ENCODE results near the gene TNNI3. TPM values are rescaled to one million over a fixed set of nuclear protein-coding genes. Genes with fewer than 3 reads are reported as not detected.

The TNNI3 gene
- total and polyA plus RNA-seq, 9 of the 15 experiments (the other 6 are each of a cell fraction or from before 2014, with no cell fraction given) = 4.7 to 158 (median 42.0) TPM

- peak; percentile 11 for TF ChIP-seq CCNT2 (IDR thresholded peaks at IDR 0.05; ENCODE audit: borderline replicate concordance, extremely low read depth, insufficient read length, low read depth, low read length)
- peak; percentile 72; the same call in 1 of the 2 replicates for TF ChIP-seq ARID4B (CRISPR knock-in tag; IDR thresholded peaks at IDR 0.05)
- TF ChIP-seq ZZZ3 (IDR thresholded peaks at IDR 0.05) = no peak
- no peak for TF ChIP-seq ZNF134 (CRISPR knock-in tag; conservative IDR thresholded peaks at IDR 0.05)
- no peak for TF ChIP-seq ZNF282 (CRISPR knock-in tag; IDR thresholded peaks at IDR 0.05)
- no peak for TF ChIP-seq RBM14 (IDR thresholded peaks at IDR 0.05; ENCODE audit: borderline replicate concordance, insufficient read depth, low read depth, low read length)
- peak; percentile 3 for TF ChIP-seq RBBP5 (IDR thresholded peaks at IDR 0.05; ENCODE audit: borderline replicate concordance, insufficient read depth, low read length, poor library complexity, severe bottlenecking)
- no peak for TF ChIP-seq XRCC5 (IDR thresholded peaks at IDR 0.05; ENCODE audit: low read depth, low read length)
- no peak for TF ChIP-seq E2F4 (CRISPR knock-in tag; IDR thresholded peaks at IDR 0.05; ENCODE audit: low read depth)
- no peak for TF ChIP-seq ZNF592 (IDR thresholded peaks at IDR 0.05)
- TF ChIP-seq, protein P1, sequence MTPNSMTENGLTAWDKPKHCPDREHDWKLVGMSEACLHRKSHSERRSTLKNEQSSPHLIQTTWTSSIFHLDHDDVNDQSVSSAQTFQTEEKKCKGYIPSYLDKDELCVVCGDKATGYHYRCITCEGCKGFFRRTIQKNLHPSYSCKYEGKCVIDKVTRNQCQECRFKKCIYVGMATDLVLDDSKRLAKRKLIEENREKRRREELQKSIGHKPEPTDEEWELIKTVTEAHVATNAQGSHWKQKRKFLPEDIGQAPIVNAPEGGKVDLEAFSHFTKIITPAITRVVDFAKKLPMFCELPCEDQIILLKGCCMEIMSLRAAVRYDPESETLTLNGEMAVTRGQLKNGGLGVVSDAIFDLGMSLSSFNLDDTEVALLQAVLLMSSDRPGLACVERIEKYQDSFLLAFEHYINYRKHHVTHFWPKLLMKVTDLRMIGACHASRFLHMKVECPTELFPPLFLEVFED (CRISPR knock-in tag; conservative IDR thresholded peaks at IDR 0.05) = peak; percentile 16; the same call in 1 of the 2 replicates
Observed at GRCh38 chr19:55116859-55117662, 40.5 kb downstream of the TNNI3 start, which contains the start of gene PPP1R12C (continued).
